Prostate gland (tissue), 2 donors: ENCODE measurements around the gene CDC45.

Experiments used
- CTCF ChIP-seq, 4 experiments: fragments of 200-600 bp in 2 of 4; fragments of 450-650 bp in 2 of 4; sonication (generic) in 2 of 4; IDR thresholded peaks; 1 replicate in 3 of 4; 2 replicates in 1 of 4; pipeline ENCODE4 v1.5.1; 2016 to 2019; ENCODE audit warnings: antibody characterized with exemption in 4 of 4, mild to moderate bottlenecking in 2 of 4, moderate library complexity in 2 of 4
- POLR2A ChIP-seq: fragments of 450-650 bp; IDR thresholded peaks from one replicate; pipeline ENCODE4 v1.6.1; 2016; ENCODE audit warnings: antibody characterized with exemption, mild to moderate bottlenecking
- POLR2AphosphoS5 ChIP-seq: sonication (generic); formaldehyde crosslinking; IDR thresholded peaks from one replicate; pipeline ENCODE4 v1.6.1; 2017; ENCODE audit warnings: antibody characterized with exemption

DNA sequence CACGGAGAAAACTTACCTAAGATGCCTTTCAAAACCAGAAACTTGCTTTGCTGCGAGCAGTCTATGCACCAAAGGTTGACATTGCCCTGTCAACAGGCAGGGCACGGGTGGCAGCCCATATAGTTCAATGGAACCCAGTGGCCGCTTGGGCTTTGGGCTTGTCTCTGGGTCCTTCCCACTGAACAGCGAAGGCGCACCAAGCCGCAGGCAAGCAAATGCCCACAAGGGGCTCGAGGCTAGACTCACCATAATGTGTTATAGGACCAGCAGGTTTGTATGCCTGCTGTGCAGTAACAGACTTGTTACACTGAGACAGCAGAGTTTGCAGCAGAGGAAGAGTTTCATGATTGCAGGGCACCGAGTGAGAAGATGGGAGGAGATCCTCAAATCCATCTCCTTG, 24.1 kb downstream of the CDC45 start:
- TF ChIP-seq CTCF (IDR thresholded peaks at IDR 0.05): no peak
- no peak for TF ChIP-seq POLR2A
- no peak for TF ChIP-seq POLR2AphosphoS5
